Measurements from ENCODE around the gene LRAT. TPM values are rescaled to one million over a fixed set of nuclear protein-coding genes. Genes with fewer than 3 reads are reported as not detected.

LRAT gene
- total and polyA plus RNA-seq, 2 of the 8 experiments (the other 6 are each of a cell fraction or from before 2014, with no cell fraction given): 4.3 to 10.3 TPM

DNA sequence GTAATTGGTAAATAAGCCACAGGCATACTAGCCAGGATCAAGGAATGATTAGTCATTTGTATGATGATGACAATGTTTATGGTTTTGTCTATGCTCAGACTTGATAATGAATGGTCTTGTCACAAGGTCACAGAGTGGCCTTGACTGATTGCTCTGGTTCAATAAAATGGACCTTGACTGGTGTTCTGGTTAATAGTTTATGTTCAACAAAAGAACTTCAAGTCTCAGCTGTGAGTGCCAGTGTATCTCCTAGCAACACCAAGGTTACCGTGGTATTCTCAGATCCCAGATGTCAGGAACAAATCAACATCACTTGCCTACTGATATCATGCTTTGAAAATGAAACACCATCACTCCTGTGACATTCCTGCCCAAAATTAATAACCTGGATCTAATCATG lies 16.3 kb upstream of the LRAT start:
- Histone ChIP-seq H4K8ac (ENCODE audit: extremely low read depth, insufficient read depth, low read length) (no peak overlapping the region), H2BK120ac (replicated peaks; ENCODE audit: low read depth, low read length) (peak overlapping the region; percentile 67), H2AK5ac (ENCODE audit: low read depth, low read length) (no peak overlapping the region), H4K91ac (replicated peaks; ENCODE audit: insufficient read length, low read length) (no peak overlapping the region), H2AFZ (ENCODE audit: low read length) (no peak overlapping the region), H3K79me2 (ENCODE audit: control insufficient read depth in 1 of 2, insufficient read depth in 2 of 2, low read length in 2 of 2) (no peaks in the 10 kb centered on the region), H3K36me3 (ENCODE audit: control insufficient read depth in 2 of 4, insufficient read depth in 4 of 4, low read length in 3 of 4) (no peaks in the 10 kb centered on the region), H3K23ac (ENCODE audit: insufficient read length) (no peak overlapping the region), H3K4me2 (ENCODE audit: insufficient read depth in 1 of 2, low read depth in 2 of 2, low read length in 2 of 2) (no peak overlapping the region), H3K18ac (ENCODE audit: extremely low read depth, low read length) (no peak overlapping the region), H2BK15ac (ENCODE audit: low read length) (no peak overlapping the region), H3K4me3 (ENCODE audit: extremely low read depth in 1 of 4, insufficient read depth in 2 of 4, low read depth in 3 of 4, low read length in 4 of 4) (no peak overlapping the region), H3K23me2 (ENCODE audit: low read depth, low read length) (peaks cover 1% of the 10 kb centered on the region; the same call in 1 of the 2 replicates), H3K79me1 (ENCODE audit: low read depth, low read length) (no peaks in the 10 kb centered on the region), H2BK12ac (ENCODE audit: low read depth, low read length) (no peak overlapping the region), H3K4me1 (replicated peaks in 1 of 4; ENCODE audit: control insufficient read depth in 3 of 4, insufficient read depth in 4 of 4, low read length in 3 of 4) (no peaks in the 10 kb centered on the region), H3K56ac (replicated peaks; ENCODE audit: insufficient read length, low read depth, low read length) (no peak overlapping the region), H2BK5ac (ENCODE audit: low read depth, low read length) (no peak overlapping the region), H3K27ac (ENCODE audit: low read depth, low read length) (no peak overlapping the region), H4K20me1 (replicated peaks in 1 of 2; ENCODE audit: control insufficient read depth in 1 of 2, insufficient read depth in 2 of 2, low read length in 2 of 2) (no peaks in the 10 kb centered on the region), H3K14ac (ENCODE audit: insufficient read length) (no peak overlapping the region), H3K4ac (replicated peaks; ENCODE audit: insufficient read length, low read depth, low read length) (no peak overlapping the region), H4K5ac (ENCODE audit: insufficient read length, low read depth, low read length) (no peak overlapping the region), H3K9ac (replicated peaks in 1 of 4; ENCODE audit: extremely low read depth in 1 of 4, low read depth in 3 of 4, low read length in 3 of 4) (no peak overlapping the region), H3K27me3 (replicated peaks in 1 of 4; ENCODE audit: control insufficient read depth in 3 of 4, extremely low read depth in 1 of 4, insufficient read depth in 3 of 4, low read length in 3 of 4) (no peaks in the 10 kb centered on the region), H3K9me3 (ENCODE audit: insufficient read depth in 2 of 2, low read depth in 1 of 2, low read length in 1 of 2) (no peaks in the 10 kb centered on the region), H2BK20ac (ENCODE audit: low read length) (no peak overlapping the region)
- ChIA-PET POLR2A (ENCODE audit: partially characterized antibody) (no interaction called here), CTCF (ENCODE audit: partially characterized antibody) (interaction anchor here (1.0 to 1.1 kb wide), 2 partner anchors 16 to 168 kb away, joined by 3 read pairs; partner anchors contain the start of gene LRAT)
- FAIRE-seq (no peak), DNase-seq (ENCODE audit: low read depth in 1 of 2, low spot score in 2 of 2) (no peak)
- WGBS, 2 experiments (ENCODE audit: extremely low coverage in 1 of 2, insufficient coverage in 1 of 2, insufficient read length in 1 of 2, insufficient replicate concordance in 2 of 2, low coverage in 1 of 2, low lambda C conversion rate in 2 of 2, missing lambda C conversion rate in 1 of 2): 85% methylated on average over 1 of the region's 1 CpG; no CpG with 5 or more reads in 1 of the 2 experiments
- TF ChIP-seq POU5F1 (IDR thresholded peaks at IDR 0.05; ENCODE audit: low read depth, low read length) (no peak), BRCA1 (IDR thresholded peaks at IDR 0.05; ENCODE audit: low read depth, low read length) (no peak), EGR1 (IDR thresholded peaks at IDR 0.05; ENCODE audit: borderline replicate concordance, low read depth, low read length) (no peak), SP1 (IDR thresholded peaks at IDR 0.05; ENCODE audit: low read depth, low read length) (no peak), TBP (IDR thresholded peaks at IDR 0.05; ENCODE audit: low read depth, low read length) (no peak)
